Measurements from ENCODE around the gene CCDC88C. TPM values are rescaled to one million over a fixed set of nuclear protein-coding genes. Genes with fewer than 3 reads are reported as not detected.

Gene CCDC88C
- total RNA-seq, 1 experiment from 2014 or later = 64.8 TPM

DNA sequence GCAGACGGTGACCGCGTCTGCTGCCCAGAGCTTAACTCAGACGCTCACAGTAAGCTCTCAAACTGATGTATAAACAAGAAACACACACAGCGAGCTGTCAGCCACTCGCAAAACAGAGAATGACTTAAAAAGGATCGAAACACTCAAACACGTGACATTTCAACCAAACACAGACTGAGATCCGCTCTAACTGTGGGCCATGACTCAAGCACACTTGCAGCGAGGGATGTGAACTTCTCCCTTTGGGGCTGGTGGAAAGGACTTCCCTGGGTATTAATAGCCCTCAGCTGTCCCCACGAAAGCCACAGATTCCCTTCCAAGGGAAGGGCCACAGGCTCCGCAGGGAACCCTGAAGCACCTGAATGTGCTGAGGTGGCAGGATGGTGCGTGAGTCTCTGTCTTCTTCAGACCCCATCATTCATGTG lies 29.1 kb downstream of the CCDC88C start (continued):
- TF ChIP-seq, protein P1, sequence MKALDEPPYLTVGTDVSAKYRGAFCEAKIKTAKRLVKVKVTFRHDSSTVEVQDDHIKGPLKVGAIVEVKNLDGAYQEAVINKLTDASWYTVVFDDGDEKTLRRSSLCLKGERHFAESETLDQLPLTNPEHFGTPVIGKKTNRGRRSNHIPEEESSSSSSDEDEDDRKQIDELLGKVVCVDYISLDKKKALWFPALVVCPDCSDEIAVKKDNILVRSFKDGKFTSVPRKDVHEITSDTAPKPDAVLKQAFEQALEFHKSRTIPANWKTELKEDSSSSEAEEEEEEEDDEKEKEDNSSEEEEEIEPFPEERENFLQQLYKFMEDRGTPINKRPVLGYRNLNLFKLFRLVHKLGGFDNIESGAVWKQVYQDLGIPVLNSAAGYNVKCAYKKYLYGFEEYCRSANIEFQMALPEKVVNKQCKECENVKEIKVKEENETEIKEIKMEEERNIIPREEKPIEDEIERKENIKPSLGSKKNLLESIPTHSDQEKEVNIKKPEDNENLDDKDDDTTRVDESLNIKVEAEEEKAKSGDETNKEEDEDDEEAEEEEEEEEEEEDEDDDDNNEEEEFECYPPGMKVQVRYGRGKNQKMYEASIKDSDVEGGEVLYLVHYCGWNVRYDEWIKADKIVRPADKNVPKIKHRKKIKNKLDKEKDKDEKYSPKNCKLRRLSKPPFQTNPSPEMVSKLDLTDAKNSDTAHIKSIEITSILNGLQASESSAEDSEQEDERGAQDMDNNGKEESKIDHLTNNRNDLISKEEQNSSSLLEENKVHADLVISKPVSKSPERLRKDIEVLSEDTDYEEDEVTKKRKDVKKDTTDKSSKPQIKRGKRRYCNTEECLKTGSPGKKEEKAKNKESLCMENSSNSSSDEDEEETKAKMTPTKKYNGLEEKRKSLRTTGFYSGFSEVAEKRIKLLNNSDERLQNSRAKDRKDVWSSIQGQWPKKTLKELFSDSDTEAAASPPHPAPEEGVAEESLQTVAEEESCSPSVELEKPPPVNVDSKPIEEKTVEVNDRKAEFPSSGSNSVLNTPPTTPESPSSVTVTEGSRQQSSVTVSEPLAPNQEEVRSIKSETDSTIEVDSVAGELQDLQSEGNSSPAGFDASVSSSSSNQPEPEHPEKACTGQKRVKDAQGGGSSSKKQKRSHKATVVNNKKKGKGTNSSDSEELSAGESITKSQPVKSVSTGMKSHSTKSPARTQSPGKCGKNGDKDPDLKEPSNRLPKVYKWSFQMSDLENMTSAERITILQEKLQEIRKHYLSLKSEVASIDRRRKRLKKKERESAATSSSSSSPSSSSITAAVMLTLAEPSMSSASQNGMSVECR (CRISPR knock-in tag; IDR thresholded peaks at IDR 0.05; ENCODE audit: borderline replicate concordance) = no peak
- TF ChIP-seq, protein P2, sequence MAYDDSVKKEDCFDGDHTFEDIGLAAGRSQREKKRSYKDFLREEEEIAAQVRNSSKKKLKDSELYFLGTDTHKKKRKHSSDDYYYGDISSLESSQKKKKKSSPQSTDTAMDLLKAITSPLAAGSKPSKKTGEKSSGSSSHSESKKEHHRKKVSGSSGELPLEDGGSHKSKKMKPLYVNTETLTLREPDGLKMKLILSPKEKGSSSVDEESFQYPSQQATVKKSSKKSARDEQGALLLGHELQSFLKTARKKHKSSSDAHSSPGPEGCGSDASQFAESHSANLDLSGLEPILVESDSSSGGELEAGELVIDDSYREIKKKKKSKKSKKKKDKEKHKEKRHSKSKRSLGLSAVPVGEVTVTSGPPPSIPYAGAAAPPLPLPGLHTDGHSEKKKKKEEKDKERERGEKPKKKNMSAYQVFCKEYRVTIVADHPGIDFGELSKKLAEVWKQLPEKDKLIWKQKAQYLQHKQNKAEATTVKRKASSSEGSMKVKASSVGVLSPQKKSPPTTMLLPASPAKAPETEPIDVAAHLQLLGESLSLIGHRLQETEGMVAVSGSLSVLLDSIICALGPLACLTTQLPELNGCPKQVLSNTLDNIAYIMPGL (CRISPR knock-in tag; IDR thresholded peaks at IDR 0.05) = no peak
- TF ChIP-seq GABPB1 (CRISPR knock-in tag; IDR thresholded peaks at IDR 0.05) = no peak
- TF ChIP-seq, protein P3, sequence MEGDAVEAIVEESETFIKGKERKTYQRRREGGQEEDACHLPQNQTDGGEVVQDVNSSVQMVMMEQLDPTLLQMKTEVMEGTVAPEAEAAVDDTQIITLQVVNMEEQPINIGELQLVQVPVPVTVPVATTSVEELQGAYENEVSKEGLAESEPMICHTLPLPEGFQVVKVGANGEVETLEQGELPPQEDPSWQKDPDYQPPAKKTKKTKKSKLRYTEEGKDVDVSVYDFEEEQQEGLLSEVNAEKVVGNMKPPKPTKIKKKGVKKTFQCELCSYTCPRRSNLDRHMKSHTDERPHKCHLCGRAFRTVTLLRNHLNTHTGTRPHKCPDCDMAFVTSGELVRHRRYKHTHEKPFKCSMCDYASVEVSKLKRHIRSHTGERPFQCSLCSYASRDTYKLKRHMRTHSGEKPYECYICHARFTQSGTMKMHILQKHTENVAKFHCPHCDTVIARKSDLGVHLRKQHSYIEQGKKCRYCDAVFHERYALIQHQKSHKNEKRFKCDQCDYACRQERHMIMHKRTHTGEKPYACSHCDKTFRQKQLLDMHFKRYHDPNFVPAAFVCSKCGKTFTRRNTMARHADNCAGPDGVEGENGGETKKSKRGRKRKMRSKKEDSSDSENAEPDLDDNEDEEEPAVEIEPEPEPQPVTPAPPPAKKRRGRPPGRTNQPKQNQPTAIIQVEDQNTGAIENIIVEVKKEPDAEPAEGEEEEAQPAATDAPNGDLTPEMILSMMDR (IDR thresholded peaks at IDR 0.05) = no peak

DNA sequence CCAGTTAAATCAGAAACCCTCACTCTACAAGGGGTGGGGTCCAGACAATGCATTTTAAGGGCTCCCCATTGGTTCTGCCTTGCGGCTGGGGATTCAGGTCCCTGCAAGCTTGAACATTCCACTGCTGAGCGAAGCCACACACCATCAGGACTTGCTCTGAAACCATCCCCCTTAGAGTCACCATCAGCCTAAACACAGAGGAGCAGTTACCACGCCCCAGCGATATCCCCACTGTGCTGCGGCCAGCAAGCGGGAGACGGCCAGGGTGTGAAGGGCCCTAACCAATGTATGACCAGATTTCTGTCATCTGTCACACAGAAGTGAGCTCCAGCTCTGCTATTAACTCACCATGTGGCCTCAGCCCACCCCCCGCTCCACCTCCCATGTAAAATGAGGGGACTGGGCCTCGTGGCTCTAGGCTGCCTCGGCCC lies 29.7 kb downstream of the CCDC88C start:
- ChIA-PET CTCF (interaction anchor here (0.5 to 2.7 kb wide), 8 partner anchors 8 to 507 kb away, joined by 3 to 9 read pairs (median 4); no protein-coding TSS in a partner anchor), POLR2A (no interaction called here)
- Mint-ChIP-seq H3K27me3 (ENCODE audit: low read depth) (no peaks in the 10 kb centered on the region), H3K4me1 (peaks cover 66% of the 10 kb centered on the region), H3K9me3 (no peaks in the 10 kb centered on the region), H3K36me3 (0 out of 2 replicates have a peak, but pooled peaks cover 2% of the 10 kb centered on the region), H3K27ac (peak overlapping the region; percentile 74; the same call in 1 of the 2 replicates), H3K4me3 (no peak overlapping the region)
- TF ChIP-seq SP1 (CRISPR knock-in tag; conservative IDR thresholded peaks at IDR 0.05) (no peak), EMX1 (CRISPR knock-in tag; IDR thresholded peaks at IDR 0.05) (no peak), OVOL2 (CRISPR knock-in tag; IDR thresholded peaks at IDR 0.05; ENCODE audit: borderline replicate concordance) (no peak)
- TF ChIP-seq, protein P4, sequence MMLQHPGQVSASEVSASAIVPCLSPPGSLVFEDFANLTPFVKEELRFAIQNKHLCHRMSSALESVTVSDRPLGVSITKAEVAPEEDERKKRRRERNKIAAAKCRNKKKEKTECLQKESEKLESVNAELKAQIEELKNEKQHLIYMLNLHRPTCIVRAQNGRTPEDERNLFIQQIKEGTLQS (CRISPR knock-in tag; conservative IDR thresholded peaks at IDR 0.05) = no peak
- peak; percentile 30 for ATAC-seq
- DNase-seq (ENCODE audit: low spot score) = no peak

DNA sequence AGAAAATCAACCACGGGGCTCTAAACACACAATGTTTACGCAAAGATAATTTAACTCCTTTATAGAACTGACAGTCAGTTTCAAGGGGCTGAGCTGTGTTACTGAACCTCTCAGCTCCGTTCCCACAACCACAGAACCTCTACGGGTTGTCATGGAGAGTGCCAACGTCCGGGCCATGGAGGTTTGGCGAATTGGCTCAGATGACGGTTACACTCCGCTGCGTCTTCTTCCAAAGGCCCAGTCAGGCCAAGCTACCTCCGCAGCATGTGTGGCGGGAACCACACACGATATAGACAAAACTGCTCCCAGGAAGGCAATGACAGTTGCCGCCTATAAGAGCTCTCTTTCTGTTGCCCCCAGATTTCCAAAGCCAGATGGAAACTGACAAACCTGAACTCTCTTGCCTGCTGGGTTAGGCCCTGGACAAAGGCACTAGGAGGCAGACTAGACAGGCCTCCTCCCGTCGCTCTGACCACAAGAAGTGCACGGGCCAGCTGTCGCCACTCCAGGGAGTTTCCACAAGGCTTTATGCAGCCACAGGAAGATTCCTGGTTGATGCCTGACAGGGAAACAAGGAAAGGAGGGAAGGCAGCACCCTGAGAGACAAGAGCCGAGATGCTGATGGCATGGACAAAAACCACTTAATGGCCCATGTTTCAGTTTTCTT lies 30.3 kb downstream of the CCDC88C start:
- no peak overlapping the region for H3K4me3 Mint-ChIP-seq
- CTCF ChIA-PET = interaction anchor here (0.8 to 2.7 kb wide), 7 partner anchors 9 to 63 kb away, joined by 3 to 9 read pairs (median 4); no protein-coding TSS in a partner anchor
- TF ChIP-seq GABPB1 (CRISPR knock-in tag; IDR thresholded peaks at IDR 0.05) (no peak), EMX1 (CRISPR knock-in tag; IDR thresholded peaks at IDR 0.05) (no peak), JUN (CRISPR knock-in tag; IDR thresholded peaks at IDR 0.05) (no peak), IRF2 (CRISPR knock-in tag; IDR thresholded peaks at IDR 0.05; ENCODE audit: borderline replicate concordance, low read depth) (no peak), NFYB (CRISPR knock-in tag; conservative IDR thresholded peaks at IDR 0.05; ENCODE audit: low read depth) (no peak), TCF7 (CRISPR knock-in tag; IDR thresholded peaks at IDR 0.05; ENCODE audit: low read depth) (no peak), ATF1 (CRISPR knock-in tag; IDR thresholded peaks at IDR 0.05) (no peak), ESRRA (CRISPR knock-in tag; IDR thresholded peaks at IDR 0.05; ENCODE audit: borderline replicate concordance) (no peak), ZNF317 (CRISPR knock-in tag; IDR thresholded peaks at IDR 0.05; ENCODE audit: borderline replicate concordance, low read depth) (no peak), ZNF232 (CRISPR knock-in tag; IDR thresholded peaks at IDR 0.05) (no peak), ZNF121 (CRISPR knock-in tag; IDR thresholded peaks at IDR 0.05) (no peak), ZNF671 (CRISPR knock-in tag; IDR thresholded peaks at IDR 0.05) (no peak)
- TF ChIP-seq, protein P2 (CRISPR knock-in tag; IDR thresholded peaks at IDR 0.05) = no peak
- TF ChIP-seq, protein P5, sequence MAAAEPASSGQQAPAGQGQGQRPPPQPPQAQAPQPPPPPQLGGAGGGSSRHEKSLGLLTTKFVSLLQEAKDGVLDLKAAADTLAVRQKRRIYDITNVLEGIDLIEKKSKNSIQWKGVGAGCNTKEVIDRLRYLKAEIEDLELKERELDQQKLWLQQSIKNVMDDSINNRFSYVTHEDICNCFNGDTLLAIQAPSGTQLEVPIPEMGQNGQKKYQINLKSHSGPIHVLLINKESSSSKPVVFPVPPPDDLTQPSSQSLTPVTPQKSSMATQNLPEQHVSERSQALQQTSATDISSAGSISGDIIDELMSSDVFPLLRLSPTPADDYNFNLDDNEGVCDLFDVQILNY (CRISPR knock-in tag; IDR thresholded peaks at IDR 0.05) = no peak

More for the DNA sequence above, 30.3 kb downstream of the CCDC88C start:
- no peak for DNase-seq (ENCODE audit: low spot score)
- no peak for ATAC-seq
- Mint-ChIP-seq H3K36me3 (0 out of 2 replicates have a peak, but pooled peaks cover 2% of the 10 kb centered on the region), H3K4me1 (peaks cover 67% of the 10 kb centered on the region), H3K27ac (peak overlapping the region; percentile 74), H3K27me3 (ENCODE audit: low read depth) (no peaks in the 10 kb centered on the region), H3K9me3 (no peaks in the 10 kb centered on the region)
- POLR2A ChIA-PET = no interaction called here
